ENCODE data around the gene DMWD. TPM values are rescaled to one million over a fixed set of nuclear protein-coding genes. Genes with fewer than 3 reads are reported as not detected.

DMWD gene
- total RNA-seq, 1 donor from 2014 or later: 31.2 TPM

GRCh38 chr19:45786533-45786894 lies 6.1 kb downstream of the DMWD start:
- peaks cover 50% of the 10 kb centered on the region for H3K4me1 ChIP-seq
- H3K4me3 ChIP-seq: no peak overlapping the region
- no peak overlapping the region for H3K27ac ChIP-seq
- H3K27me3 ChIP-seq: no peaks in the 10 kb centered on the region
- no peak for DNase-seq (ENCODE audit: extremely low spot score in 2 of 2)
- H3K9me3 ChIP-seq: no peaks in the 10 kb centered on the region
- intact Hi-C loops (cut with DNase I): no loop called here
- peaks cover 0 to 55% of the 10 kb centered on the region in 2 donors for H3K36me3 ChIP-seq
- no peak for TF ChIP-seq POLR2AphosphoS5 (IDR thresholded peaks at IDR 0.05; ENCODE audit: insufficient read depth in 1 of 2, low read depth in 1 of 2)
- no peak for TF ChIP-seq POLR2A (IDR thresholded peaks at IDR 0.05)
- TF ChIP-seq CTCF (IDR thresholded peaks at IDR 0.05): no peak

GRCh38 chr19:45785781-45786532 lies 6.7 kb downstream of the DMWD start:
- DNase-seq (ENCODE audit: extremely low spot score in 2 of 2): no peak
- intact Hi-C loops (cut with DNase I): no loop called here
- peak overlapping the region; percentile 90 for H3K27ac ChIP-seq
- H3K9me3 ChIP-seq: no peaks in the 10 kb centered on the region
- no peak overlapping the region for H3K4me3 ChIP-seq
- peaks cover 50% of the 10 kb centered on the region for H3K4me1 ChIP-seq
- H3K36me3 ChIP-seq: peaks cover 0 to 53% of the 10 kb centered on the region in 2 donors
- TF ChIP-seq POLR2A (IDR thresholded peaks at IDR 0.05) (no peak), CTCF (IDR thresholded peaks at IDR 0.05) (no peak), POLR2AphosphoS5 (IDR thresholded peaks at IDR 0.05; ENCODE audit: insufficient read depth in 1 of 2, low read depth in 1 of 2) (no peak)
- no peaks in the 10 kb centered on the region for H3K27me3 ChIP-seq

GRCh38 chr19:45785097-45785496 lies 7.5 kb downstream of the DMWD start:
- peaks cover 53% of the 10 kb centered on the region for H3K4me1 ChIP-seq
- no peaks in the 10 kb centered on the region for H3K27me3 ChIP-seq
- no peak for TF ChIP-seq CTCF (IDR thresholded peaks at IDR 0.05)
- TF ChIP-seq POLR2AphosphoS5 (IDR thresholded peaks at IDR 0.05; ENCODE audit: insufficient read depth in 1 of 2, low read depth in 1 of 2): no peak
- TF ChIP-seq POLR2A (IDR thresholded peaks at IDR 0.05): no peak
- intact Hi-C loops (cut with DNase I): no loop called here
- no peaks in the 10 kb centered on the region for H3K9me3 ChIP-seq
- no peak for DNase-seq (ENCODE audit: extremely low spot score in 2 of 2)
- H3K27ac ChIP-seq: peak overlapping the region; percentile 90
- H3K4me3 ChIP-seq: no peak overlapping the region
- H3K36me3 ChIP-seq: peaks cover 0 to 45% of the 10 kb centered on the region in 2 donors

- peak overlapping the region; percentile 90 for H3K27ac ChIP-seq
- no peak for DNase-seq (ENCODE audit: extremely low spot score in 2 of 2)
- TF ChIP-seq POLR2A (IDR thresholded peaks at IDR 0.05) (no peak), CTCF (IDR thresholded peaks at IDR 0.05) (no peak), POLR2AphosphoS5 (IDR thresholded peaks at IDR 0.05; ENCODE audit: insufficient read depth in 1 of 2, low read depth in 1 of 2) (no peak)
- H3K9me3 ChIP-seq: no peaks in the 10 kb centered on the region
- intact Hi-C loops (cut with DNase I): no loop called here
- peaks cover 0 to 36% of the 10 kb centered on the region in 2 donors for H3K36me3 ChIP-seq
- peaks cover 63% of the 10 kb centered on the region for H3K4me1 ChIP-seq
- H3K27me3 ChIP-seq: no peaks in the 10 kb centered on the region
- H3K4me3 ChIP-seq: no peak overlapping the region
Observed at GRCh38 chr19:45784096-45784495, 8.5 kb downstream of the DMWD start.

Measured in vagina (tissue), 2 donors.